Endometrial microvascular endothelial cells (primary cell): ENCODE data around the gene ELP4. TPM values are rescaled to one million over a fixed set of nuclear protein-coding genes. Genes with fewer than 3 reads are reported as not detected.
"Not testable (repeated sequence)": the region's sequence is repeated elsewhere in the genome, so short reads cannot be mapped to it uniquely, and the experiment has no call there.

Source experiments
- in situ Hi-C: cut with HindIII; loops from 2 replicates; pipeline ENCODE4 v1.10.0; 2017; ENCODE audit warnings: low sequenced_read_pairs, low pct_unique_long_range_greater_than_20kb; ENCODE audit errors: inconsistent ontology term
- total RNA-seq: library from RNA; depleted of rRNA; stranded (reverse); fragments of >200 nt; gene quantifications from one replicate; pipeline ENCODE4 v1.2.3, GENCODE V29; 2015; ENCODE audit errors: inconsistent ontology term

The ELP4 gene
- total RNA-seq, 1 donor from 2014 or later = 23.6 TPM

DNA sequence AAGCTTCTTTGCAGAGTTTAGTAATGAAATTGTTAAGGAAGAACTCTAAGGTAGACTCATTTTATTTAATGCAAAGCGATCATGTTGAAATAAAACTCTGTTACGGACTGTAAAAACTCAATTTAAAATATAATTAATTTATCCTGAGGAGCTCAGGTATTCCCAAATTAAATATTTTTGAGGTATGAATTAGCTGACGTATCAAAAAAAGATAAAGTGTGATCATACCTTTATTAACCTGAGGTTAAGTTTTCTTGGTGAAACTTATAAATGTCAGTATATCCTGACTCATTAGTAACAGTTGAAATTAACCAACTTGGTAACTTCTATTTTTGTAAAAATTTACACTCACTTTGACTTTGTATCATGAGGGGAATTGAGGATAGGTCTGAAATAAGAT, 171.2 kb downstream of the ELP4 start:
- in situ Hi-C loops = no loop called here

DNA sequence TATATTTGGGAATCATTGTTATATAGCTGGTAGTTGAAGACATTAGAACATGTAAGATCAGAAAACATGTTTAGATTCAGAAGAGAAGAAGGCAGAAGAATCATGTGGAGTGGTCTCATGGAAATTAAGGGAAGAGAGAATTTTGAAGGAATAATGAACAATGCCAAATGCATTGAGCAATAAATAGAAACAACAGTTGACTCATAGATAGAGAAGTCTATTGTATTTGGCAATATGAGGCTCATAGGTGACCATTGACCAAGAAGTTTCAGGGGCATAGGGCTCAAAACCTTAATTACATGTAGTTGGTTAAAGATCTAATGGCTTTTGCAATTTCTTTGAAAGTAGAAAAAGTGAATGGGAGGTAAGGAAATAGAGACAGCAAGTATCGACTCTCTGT, 177.7 kb downstream of the ELP4 start:
- in situ Hi-C loops = no loop called here

DNA sequence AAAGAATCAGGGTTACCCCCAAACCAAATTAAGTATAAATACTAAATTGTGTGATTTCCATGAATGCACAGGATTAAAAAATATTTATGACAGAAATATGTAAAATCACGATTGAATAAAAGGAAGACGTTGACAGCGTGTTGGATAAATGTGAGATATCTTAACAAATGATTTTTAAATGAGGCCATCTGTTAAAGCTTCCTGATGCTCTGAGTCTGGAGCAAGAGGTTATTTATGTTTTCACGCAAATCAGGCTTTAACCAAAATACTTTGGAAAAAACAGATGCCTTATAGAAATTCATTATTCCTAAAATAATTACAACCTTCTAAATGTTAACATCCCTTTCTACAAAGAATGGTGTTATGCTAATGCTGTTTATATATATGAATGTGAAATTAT, 178.3 kb downstream of the ELP4 start:
- in situ Hi-C loops = no loop called here

DNA sequence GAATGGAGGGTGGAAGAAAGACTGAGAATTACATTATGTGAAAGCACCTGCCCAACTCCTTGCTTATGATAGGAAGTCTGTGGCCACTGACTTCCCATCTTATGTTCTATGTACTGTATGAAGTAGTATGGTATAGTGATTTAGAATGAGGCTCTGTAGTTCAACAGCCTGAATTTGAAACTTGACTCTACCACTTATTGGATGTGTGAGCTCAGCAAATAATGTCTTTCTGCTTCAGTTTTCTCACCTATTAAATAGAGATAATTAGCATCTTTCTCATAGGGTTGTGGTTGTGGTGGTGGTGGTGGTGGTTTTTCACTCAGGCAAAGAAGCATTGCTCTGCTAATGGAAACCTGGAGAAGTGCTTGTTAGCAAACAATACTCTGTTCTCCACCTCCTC, 180.0 kb downstream of the ELP4 start:
- in situ Hi-C loops = no loop called here

DNA sequence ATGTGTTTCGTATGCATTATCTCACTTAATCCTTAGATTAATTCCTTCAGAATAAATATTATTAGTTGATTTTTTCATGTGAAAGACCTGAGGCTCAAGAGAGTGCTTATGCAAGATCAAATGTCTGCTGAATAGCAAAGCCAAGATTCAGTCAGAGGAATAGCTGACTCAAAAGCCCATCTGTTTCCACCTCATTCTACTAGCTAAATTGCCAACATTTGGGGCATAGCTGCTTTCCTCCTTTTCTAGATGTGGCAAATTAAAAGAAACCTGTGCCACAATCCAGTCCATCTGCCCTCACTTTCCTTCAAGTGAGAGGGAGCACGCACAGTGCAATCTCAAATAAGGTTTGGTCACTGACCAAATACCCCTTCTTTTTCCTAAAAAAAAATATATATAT, 180.5 kb downstream of the ELP4 start:
- in situ Hi-C loops = no loop called here

DNA sequence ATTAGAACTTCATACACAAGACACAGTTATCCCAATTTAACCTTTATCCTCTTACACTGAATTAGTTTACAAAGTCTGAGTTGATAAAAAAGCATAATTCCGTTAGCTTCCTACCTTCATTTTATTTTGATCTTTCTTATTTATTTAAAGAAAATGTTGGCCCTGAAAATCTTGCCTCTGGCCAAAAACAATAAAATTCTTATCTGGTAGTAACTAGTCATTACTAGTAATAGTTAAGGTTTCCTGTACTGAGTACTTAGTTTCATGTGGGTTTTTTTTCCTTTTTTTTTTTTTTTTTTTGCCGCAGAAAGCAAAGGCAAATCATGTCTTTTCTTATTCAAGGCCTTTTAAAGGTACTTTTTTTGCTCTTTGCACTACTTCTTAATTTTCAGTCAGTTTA, 180.9 kb downstream of the ELP4 start:
- in situ Hi-C loops = no loop called here

DNA sequence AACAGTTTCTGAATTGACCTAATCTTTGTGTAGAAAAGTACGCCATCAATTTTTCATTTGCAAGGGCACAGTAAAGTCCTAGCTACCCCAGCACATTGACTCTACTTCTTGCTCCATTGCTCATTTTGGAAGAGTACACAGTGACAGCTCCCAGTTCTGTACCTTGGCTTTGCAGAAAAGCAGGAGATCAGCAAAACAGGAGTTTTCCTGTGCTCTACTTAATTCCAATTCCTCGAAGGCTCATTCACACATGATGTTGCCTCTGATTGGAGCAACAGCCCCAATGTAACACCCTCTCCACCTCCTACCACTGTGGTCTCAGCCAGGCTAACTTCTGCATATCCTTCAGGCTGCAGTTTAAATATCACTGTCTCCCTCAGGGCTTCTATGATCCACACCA, 182.9 kb downstream of the ELP4 start:
- in situ Hi-C loops = no loop called here

DNA sequence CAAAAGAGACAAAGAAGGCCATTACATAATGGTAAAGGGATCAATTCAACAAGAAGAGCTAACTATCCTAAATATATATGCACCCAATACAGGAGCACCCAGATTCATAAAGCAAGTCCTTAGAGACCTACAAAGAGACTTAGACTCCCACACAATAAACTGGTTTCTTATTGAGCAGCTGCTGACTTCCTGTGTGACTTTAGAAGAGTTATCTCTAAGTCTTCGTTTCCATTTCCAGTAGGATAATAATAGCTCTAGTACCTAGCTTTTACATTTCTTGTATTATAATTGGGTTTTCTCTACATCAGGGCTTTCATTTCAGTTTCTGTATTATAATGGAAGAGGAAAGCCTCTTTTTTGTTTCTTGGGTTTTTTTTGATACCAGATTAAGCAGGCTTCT, 187.5 kb downstream of the ELP4 start:
- in situ Hi-C loops = not testable (repeated sequence)

DNA sequence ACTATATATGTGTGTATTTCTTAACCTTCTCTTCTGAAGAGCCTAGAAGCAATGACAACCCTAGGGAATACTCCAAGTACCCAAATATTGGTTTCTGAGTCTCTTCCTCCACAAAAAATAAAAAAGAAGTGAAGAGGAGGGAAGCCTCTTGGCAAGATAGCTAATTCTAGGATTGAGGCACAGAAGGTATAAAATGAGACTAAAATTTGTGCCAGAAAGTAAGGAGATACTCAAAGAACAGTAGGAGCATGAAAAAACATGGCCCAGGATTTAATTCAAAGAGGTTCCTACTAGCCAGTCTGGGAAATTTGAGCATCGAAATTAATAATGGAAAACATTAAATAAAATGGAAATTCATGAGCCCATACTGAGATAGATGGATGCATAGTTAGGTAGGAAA, 189.5 kb downstream of the ELP4 start:
- in situ Hi-C loops = no loop called here

DNA sequence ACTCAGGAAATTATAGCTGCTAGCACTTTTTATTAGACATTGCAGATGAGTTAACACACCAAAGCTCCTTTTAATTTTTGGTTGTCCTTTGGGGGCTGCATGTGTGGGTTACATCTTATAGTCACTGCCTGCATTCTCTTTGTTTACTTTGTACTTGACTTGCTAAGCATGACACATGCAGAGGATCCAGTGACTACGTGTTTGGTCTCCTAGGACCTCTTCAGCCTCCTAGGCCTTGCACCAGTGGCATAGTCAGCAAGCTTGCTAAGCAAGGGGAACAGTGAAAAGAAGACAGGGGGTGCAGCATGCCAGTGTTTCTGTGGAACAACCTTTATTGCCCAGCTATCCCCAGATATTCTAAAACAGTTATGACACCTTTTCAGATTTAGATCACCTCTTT, 193.4 kb downstream of the ELP4 start:
- in situ Hi-C loops = no loop called here

DNA sequence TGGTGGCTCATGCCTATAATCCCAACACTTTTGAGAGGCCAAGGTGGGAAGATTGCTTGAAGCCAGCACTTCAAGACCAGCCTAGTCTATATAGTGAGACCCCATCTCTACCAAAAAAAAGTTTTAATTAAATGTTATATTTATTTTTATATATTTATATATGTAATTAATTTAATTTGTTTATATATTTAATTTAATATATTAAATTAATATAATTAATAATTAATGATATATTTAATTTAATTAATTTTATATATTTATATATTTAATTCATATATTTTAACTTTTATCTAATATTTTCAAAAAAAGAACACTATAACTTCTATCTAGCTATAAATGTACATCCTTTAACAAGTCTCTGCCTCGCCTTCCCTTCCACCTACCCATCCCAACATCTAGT, 196.8 kb downstream of the ELP4 start:
- in situ Hi-C loops = no loop called here

DNA sequence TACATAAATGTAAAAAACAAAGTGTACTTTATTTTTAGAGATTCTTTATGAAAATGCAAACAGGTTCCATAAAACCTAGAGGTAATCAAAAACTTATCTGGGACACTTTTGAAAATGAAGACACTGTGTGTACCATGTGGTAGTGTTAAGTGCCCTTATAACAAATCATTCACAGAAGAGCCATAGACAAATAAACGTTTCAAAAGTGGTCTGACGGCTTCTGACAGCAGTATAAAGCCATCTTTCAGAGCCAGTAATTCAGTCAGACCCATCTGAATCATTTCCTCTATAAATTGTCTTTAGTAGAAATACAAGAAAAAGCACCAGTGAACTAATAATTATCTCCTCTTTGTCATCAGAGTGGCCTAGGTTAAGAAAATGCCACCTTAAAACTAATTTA, 201.6 kb downstream of the ELP4 start:
- in situ Hi-C loops = no loop called here

DNA sequence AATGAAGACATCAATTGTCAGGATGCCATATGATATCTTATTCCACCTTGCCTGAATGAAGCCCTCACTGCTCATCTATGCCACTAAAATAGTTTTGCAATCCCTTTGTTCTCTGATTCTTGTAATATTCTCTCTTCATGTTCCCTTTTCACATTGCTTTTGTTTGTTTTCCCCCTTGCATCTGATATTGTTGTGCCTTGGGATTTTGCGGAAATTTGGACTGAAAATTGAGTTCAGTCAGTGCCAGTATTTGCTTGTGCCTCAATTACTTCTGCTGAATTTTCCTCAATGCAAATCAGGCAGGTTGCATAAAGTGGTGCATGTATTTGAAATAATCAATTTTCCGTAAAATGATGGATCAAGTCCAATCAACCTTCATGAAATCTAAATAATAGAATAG, 203.3 kb downstream of the ELP4 start:
- in situ Hi-C loops = no loop called here

DNA sequence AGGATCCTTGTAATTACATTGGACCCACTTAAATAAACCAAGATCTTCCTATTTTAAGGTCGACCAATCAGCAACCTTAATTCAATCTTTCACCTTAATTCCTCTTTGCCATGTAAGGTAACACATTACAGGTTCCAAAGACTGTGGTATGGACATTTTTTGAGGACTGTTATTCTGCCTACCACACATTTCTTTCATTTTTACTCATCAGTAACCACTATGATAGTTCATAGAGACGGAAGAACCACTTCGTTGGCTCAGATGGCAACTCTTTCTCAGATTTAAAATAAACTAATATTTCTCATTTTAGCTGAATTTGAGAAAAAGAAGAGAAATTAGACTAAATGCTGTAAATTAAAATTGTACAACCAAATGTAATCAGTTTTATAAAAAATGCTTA, 205.3 kb downstream of the ELP4 start:
- in situ Hi-C loops = no loop called here

DNA sequence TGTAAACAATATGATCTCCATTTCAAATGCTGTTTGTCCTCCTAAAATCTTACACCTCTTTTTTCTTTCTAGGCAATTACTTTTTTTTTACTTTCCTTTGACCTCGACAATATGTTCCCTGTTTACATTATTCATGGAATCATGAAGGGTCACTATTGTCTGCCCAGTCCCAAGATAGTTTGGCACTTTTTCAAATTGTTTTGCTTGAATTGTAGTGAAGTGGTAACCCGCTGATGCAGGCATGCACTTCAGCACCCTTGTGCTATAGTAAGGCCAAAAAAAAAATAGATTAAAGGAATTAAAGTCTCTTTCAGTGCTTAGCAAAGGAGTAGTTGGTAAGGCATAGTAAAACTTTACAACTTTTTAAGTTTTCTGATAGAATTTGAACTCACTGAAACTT, 210.7 kb downstream of the ELP4 start:
- in situ Hi-C loops = no loop called here

DNA sequence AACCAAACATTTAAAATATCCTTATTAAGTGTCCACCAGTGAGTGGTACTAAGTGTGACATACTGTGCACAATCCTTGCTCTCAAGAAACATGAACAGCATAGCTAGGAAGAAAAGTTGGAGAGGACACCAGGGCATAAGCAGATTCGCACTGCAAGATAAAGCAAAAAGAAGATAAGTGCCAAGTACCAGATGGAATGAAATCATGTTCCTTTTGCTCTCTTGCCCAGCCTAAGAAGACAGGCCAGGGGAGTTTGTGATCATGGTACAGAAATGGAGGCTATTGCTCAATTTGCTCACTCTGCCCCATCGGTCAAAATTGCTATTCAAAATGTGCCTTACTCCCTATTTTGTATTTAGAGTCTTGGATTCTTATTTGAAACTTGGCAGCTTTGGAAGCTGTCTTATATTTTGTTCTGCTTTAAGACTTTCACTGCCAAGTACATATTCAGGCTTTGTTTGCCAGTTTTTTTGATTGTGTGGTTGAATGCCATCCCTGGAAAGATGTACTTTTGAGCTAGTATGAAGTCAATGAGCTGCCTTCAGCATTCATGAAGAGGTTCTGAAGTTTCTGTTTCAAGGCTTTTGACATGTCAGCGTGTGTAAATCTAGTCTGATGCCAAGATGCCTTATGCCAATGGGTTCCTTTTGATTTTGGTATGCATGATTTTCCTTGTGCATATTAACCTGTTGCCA, 211.3 kb downstream of the ELP4 start:
- in situ Hi-C loops = no loop called here

DNA sequence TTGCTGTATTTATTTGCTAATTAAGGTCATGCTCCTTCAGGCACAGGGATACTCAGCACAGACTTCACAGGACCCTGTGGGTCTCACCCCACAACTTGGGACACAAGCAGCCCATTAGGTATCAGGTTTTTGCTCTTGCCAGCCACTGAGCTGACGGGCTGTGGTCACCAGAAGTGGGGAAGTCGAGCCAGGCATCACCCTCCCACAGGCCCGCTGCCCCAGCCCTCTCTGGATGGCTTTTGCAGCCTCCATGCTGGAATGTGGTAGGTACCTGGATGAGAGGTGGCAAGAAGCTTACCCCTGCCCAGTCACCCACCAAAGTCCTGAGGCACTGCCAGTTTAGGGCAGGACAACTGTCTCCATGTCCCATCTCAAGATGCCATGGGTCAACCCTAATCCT, 213.2 kb downstream of the ELP4 start:
- in situ Hi-C loops = no loop called here

DNA sequence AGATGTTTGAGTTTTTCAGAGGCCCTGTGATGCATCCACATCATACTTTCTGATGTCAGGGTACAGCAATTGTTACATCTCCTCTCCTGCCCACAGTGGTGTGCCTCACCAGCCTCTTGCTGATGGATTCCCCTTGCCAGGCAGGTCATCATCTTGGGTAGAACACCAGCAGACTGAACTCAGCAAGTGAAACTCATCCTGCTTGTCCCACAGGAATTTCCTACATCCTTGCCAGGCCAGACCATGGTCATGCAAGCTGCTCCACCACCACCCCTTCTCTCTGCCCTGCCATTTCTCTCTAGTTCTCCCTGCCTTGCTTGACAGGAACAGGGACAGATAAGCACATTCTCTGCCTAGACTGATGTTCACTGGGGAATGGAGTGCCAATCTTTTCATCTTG, 215.6 kb downstream of the ELP4 start:
- in situ Hi-C loops = no loop called here

DNA sequence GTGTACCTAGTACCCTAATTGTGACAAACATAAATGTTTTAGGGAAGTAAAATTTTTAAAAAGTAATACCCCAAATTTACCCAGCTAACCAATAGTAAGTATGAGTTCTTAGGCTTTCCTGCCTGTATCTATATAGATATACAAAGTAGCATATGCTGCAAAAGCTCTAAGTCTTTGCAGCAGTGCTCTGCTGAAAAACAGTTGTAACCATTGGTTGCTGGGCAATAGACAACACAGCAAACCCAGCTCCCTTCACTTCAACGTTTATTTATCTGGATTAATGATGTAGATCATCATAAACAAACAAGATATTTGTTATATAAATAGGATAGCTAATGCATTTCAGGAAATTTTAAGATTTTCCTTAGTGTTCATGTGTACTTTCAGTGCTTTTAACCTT, 218.9 kb downstream of the ELP4 start:
- in situ Hi-C loops = no loop called here

DNA sequence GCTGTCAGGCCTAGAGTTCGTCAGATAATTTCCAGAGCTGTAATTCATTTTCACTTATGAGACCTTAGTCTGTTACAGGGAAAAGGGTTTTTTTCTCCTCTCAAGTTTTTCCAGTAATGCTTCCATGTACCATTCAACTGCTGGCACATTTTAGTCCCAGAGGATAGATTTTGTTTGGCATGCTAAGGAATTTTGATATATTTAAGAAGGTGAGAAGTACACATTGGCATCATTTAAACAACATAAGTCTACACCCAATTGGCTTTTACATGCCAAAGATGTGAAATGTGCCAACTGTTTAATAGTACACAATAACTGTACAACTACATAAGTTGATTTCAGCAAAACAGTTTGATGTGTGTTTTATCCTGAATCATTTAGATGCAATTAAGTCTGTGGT, 230.6 kb downstream of the ELP4 start:
- in situ Hi-C loops = no loop called here

DNA sequence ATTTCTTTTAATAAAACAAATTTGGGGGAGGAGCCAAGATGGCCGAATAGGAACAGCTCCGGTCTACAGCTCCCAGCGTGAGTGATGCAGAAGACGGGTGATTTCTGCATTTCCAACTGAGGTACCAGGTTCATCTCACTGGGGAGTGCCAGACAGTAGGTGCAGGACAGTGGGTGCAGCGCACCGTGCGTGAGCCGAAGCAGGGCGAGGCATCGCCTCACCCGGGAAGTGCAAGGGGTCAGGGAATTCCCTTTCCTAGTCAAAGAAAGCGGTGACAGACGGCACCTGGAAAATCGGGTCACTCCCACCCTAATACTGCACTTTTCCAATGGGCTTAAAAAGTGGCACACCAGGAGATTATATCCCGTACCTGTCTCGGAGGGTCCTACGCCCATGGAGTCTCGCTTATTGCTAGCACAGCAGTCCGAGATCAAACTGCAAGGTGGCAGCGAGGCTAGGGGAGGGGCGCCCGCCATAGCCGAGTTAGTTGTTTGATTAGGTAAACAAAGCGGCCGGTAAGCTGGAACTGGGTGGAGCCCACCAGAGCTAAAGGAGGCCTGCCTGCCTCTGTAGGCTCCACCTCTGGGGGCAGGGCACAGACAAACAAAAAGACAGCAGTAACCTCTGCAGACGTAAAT, 231.3 kb downstream of the ELP4 start:
- in situ Hi-C loops = not testable (repeated sequence)
